Stomach (tissue), 9 donors: ENCODE data around the gene KLK13. TPM values are rescaled to one million over a fixed set of nuclear protein-coding genes. Genes with fewer than 3 reads are reported as not detected.

Experiments used
- DNase-seq, 2 donors: peaks; one replicate each; pipeline versions ENCODE4 v3.0.0 to v3.0.0-alpha.2; 2013 to 2019
- H3K27ac ChIP-seq, 5 donors: fragments of 200-600 bp in 4 of 5; sonication (generic) in 4 of 5; one replicate each; pipeline ENCODE4 v1.5.1; 2013 to 2019; ENCODE audit warnings: mild to moderate bottlenecking in 1 of 5, moderate library complexity in 1 of 5
- H3K27me3 ChIP-seq, 3 donors: fragments of 200-600 bp; sonication (generic); one replicate each; pipeline ENCODE4 v1.5.1; 2017 to 2019; ENCODE audit warnings: mixed run types in 1 of 3
- H3K36me3 ChIP-seq, 4 donors: fragments of 200-600 bp; sonication (generic); 1 replicate in 3 of 4; 2 replicates in 1 of 4; pipeline ENCODE4 v1.5.1; 2016 to 2019
- H3K4me1 ChIP-seq, 4 donors: fragments of 200-600 bp; sonication (generic); one replicate each; pipeline ENCODE4 v1.5.1; 2016 to 2019
- H3K4me3 ChIP-seq, 4 donors: fragments of 200-600 bp; sonication (generic) in 3 of 4; one replicate each; pipeline ENCODE4 v1.5.1; 2016 to 2019; ENCODE audit warnings: mild to moderate bottlenecking in 1 of 4
- H3K9me3 ChIP-seq, 4 donors: fragments of 200-600 bp; sonication (generic); one replicate each; pipeline ENCODE4 v1.5.1; 2016 to 2019
- CTCF ChIP-seq, 7 experiments: fragments of 450-650 bp in 4 of 7; fragments of 200-600 bp in 3 of 7; sonication (generic) in 3 of 7; IDR thresholded peaks; one replicate each; pipeline ENCODE4 v1.5.1; 2016 to 2019; ENCODE audit warnings: antibody characterized with exemption in 7 of 7, control low read depth in 2 of 7, mild to moderate bottlenecking in 1 of 7
- EP300 ChIP-seq: sonication (generic); formaldehyde crosslinking; IDR thresholded peaks from one replicate; pipeline ENCODE4 v1.6.1; 2017; ENCODE audit warnings: antibody characterized with exemption
- POLR2A ChIP-seq, 4 donors: fragments of 450-650 bp; IDR thresholded peaks; one replicate each; pipeline ENCODE4 v1.6.1; 2016; ENCODE audit warnings: antibody characterized with exemption in 4 of 4, control low read depth in 2 of 4, mild to moderate bottlenecking in 1 of 4, moderate library complexity in 1 of 4
- POLR2AphosphoS5 ChIP-seq, 3 donors: sonication (generic); formaldehyde crosslinking; IDR thresholded peaks; one replicate each; pipeline ENCODE4 v1.6.1; 2016; ENCODE audit warnings: antibody characterized with exemption in 3 of 3
- WGBS, 5 donors: extraction: QIAGEN DNeasy Blood & Tissue Kit in 3 of 5; methylation state at CpG; one replicate each; pipeline versions ENCODE4 v1.1.5 to v1.1.7; 2013 to 2018; 5-methylcytosine and 5-hydroxymethylcytosine counted together
- intact Hi-C: fragments of 100-400 bp; cut with DNase I; formaldehyde crosslinking; loops from one replicate; pipeline ENCODE4 v1.15.1; 2023; ENCODE audit warnings: low total_unique reads
- polyA plus RNA-seq, 3 donors: library from polyadenylated mRNA; stranded (reverse); fragments of 200-250 nt; gene quantifications; one replicate each; pipeline ENCODE4 v1.2.3, GENCODE V29; 2013
- total RNA-seq, 5 donors: library from RNA; depleted of rRNA; stranded (reverse); fragments of >200 nt; gene quantifications; one replicate each; pipeline versions ENCODE4 v1.1.0 to v1.2.3, GENCODE V29; 2014 to 2016
- donor health status: healthy with polysubstance abuse.
- donor health status: Bipolar disorder and iron deficiency.
- donor health status: healthy.

Gene KLK13
- total and polyA plus RNA-seq, 8 donors, result 3.2 to 82.1 (median 9.7) TPM; not detected in 4

GRCh38 chr19:51076631-51077213 is 11.8 kb upstream of the KLK13 start:
- peaks cover 0 to 15% (median 10%) of the 10 kb centered on the region in 4 donors for H3K9me3 ChIP-seq
- no peak for DNase-seq
- H3K4me1 ChIP-seq, result peaks cover 0 to 3% (median under 1%) of the 10 kb centered on the region in 4 donors
- intact Hi-C loops, result no loop called here
- 71 to 82% (median 76%) methylated on average over 14 of the region's 14 CpGs for WGBS, 5 donors
- H3K27me3 ChIP-seq, result peaks cover 0 to 6% (median 0%) of the 10 kb centered on the region in 3 donors
- no peak overlapping the region for H3K27ac ChIP-seq
- no peak for TF ChIP-seq POLR2AphosphoS5 (IDR thresholded peaks at IDR 0.05)
- TF ChIP-seq POLR2A (IDR thresholded peaks at IDR 0.05), result no peak
- TF ChIP-seq CTCF (IDR thresholded peaks at IDR 0.05), result no peak
- no peak for TF ChIP-seq EP300
- no peak overlapping the region for H3K4me3 ChIP-seq
- H3K36me3 ChIP-seq, result no peaks in the 10 kb centered on the region

- no peaks in the 10 kb centered on the region for H3K36me3 ChIP-seq
- H3K9me3 ChIP-seq, result peaks cover 0 to 15% (median 10%) of the 10 kb centered on the region in 4 donors
- 87 to 94% (median 91%) methylated on average over 5 of the region's 5 CpGs for WGBS, 5 donors
- TF ChIP-seq POLR2AphosphoS5 (IDR thresholded peaks at IDR 0.05) (no peak), CTCF (IDR thresholded peaks at IDR 0.05) (no peak), POLR2A (IDR thresholded peaks at IDR 0.05) (no peak), EP300 (no peak)
- no peak for DNase-seq
- no peak overlapping the region for H3K4me3 ChIP-seq
- intact Hi-C loops, result no loop called here
- no peaks in the 10 kb centered on the region for H3K27me3 ChIP-seq
- peaks cover 0 to 11% (median 5%) of the 10 kb centered on the region in 4 donors for H3K4me1 ChIP-seq
- H3K27ac ChIP-seq, result no peak overlapping the region
Measured at GRCh38 chr19:51075998-51076397, 11.1 kb upstream of the KLK13 start.

GRCh38 chr19:51071095-51071405 is 6.2 kb upstream of the KLK13 start:
- H3K9me3 ChIP-seq, result peaks cover 0 to 15% (median 10%) of the 10 kb centered on the region in 4 donors
- TF ChIP-seq POLR2AphosphoS5 (IDR thresholded peaks at IDR 0.05) (peak in 2 of 3 donors; percentile 22 to 31), EP300 (no peak)
- intact Hi-C loops, result no loop called here
- H3K27ac ChIP-seq, result peak overlapping the region in 4 of 5 donors; percentile 1 to 61 (median 22)
- H3K4me1 ChIP-seq, result peaks cover 0 to 17% (median 10%) of the 10 kb centered on the region in 4 donors
- no peak overlapping the region for H3K4me3 ChIP-seq
- H3K27me3 ChIP-seq, result peaks cover 0 to 4% (median 0%) of the 10 kb centered on the region in 3 donors
- DNase-seq, result peak in 1 of 2 donors; percentile 53
- WGBS, 5 donors, result 18 to 47% (median 33%) methylated on average over 4 of the region's 4 CpGs
- H3K36me3 ChIP-seq, result no peaks in the 10 kb centered on the region

- peak overlapping the region in 4 of 5 donors; percentile 1 to 59 (median 26) for H3K27ac ChIP-seq
- H3K27me3 ChIP-seq, result peaks cover 0 to 9% (median 2%) of the 10 kb centered on the region in 3 donors
- peaks cover 0 to 15% (median 10%) of the 10 kb centered on the region in 4 donors for H3K9me3 ChIP-seq
- no peak for DNase-seq
- peaks cover under 1 to 20% (median 12%) of the 10 kb centered on the region in 4 donors for H3K4me1 ChIP-seq
- WGBS, 5 donors, result 43 to 72% (median 52%) methylated on average over 5 of the region's 5 CpGs
- intact Hi-C loops, result no loop called here
- no peak overlapping the region for H3K4me3 ChIP-seq
- H3K36me3 ChIP-seq, result no peaks in the 10 kb centered on the region
- TF ChIP-seq POLR2AphosphoS5 (IDR thresholded peaks at IDR 0.05) (no peak), EP300 (no peak), POLR2A (IDR thresholded peaks at IDR 0.05) (no peak), CTCF (IDR thresholded peaks at IDR 0.05) (no peak)
Measured at GRCh38 chr19:51070334-51071094, 5.6 kb upstream of the KLK13 start.
